H1 (cell line): Measurements from ENCODE around the gene C16orf95. TPM values are rescaled to one million over a fixed set of nuclear protein-coding genes. Genes with fewer than 3 reads are reported as not detected.

ENCODE experiments used
- BRCA1 ChIP-seq: IDR thresholded peaks from 2 replicates; pipeline ENCODE4 v1.6.1; 2012; ENCODE audit warnings: low read depth, low read length, improper control_type of control experiment
- CBX8 ChIP-seq: fragments of 300-800, 300-1000 bp; sonication (generic); IDR thresholded peaks from 2 replicates; pipeline ENCODE4 v1.7.1; 2016; ENCODE audit warnings: low read depth, low read length, borderline replicate concordance
- EGR1 ChIP-seq: IDR thresholded peaks from 2 replicates; pipeline ENCODE4 v1.6.1; 2011; ENCODE audit warnings: low read depth, low read length, borderline replicate concordance
- EP300 ChIP-seq, 2 experiments: IDR thresholded peaks; 1 replicate in 1 of 2; 2 replicates in 1 of 2; pipeline ENCODE4 v1.6.1; 2011 to 2012; ENCODE audit warnings: low read depth in 2 of 2, low read length in 2 of 2, mild to moderate bottlenecking in 2 of 2, borderline replicate concordance in 1 of 2, inconsistent platforms in 1 of 2, moderate library complexity in 1 of 2
- GABPA ChIP-seq: IDR thresholded peaks from 2 replicates; pipeline ENCODE4 v1.6.1; 2011; ENCODE audit warnings: mild to moderate bottlenecking, low read length, moderate library complexity, borderline replicate concordance; ENCODE audit not compliant: insufficient read depth
- MAX ChIP-seq: IDR thresholded peaks from 2 replicates; pipeline ENCODE4 v1.6.1; 2012; ENCODE audit warnings: inconsistent platforms
- NRF1 ChIP-seq: IDR thresholded peaks from 2 replicates; pipeline ENCODE4 v1.6.1; 2011; ENCODE audit warnings: mild to moderate bottlenecking, low read depth, low read length, improper control_type of control experiment
- RFX5 ChIP-seq: IDR thresholded peaks from 2 replicates; pipeline ENCODE4 v1.6.1; 2011; ENCODE audit warnings: low read depth, low read length, improper control_type of control experiment, borderline replicate concordance
- SIRT6 ChIP-seq: IDR thresholded peaks from one replicate; pipeline ENCODE4 v1.7.1; 2012; ENCODE audit warnings: low read length, inconsistent platforms
- TEAD4 ChIP-seq: IDR thresholded peaks from 2 replicates; pipeline ENCODE4 v1.6.1; 2012; ENCODE audit warnings: low read depth, low read length, inconsistent platforms, mixed read lengths
- polyA plus RNA-seq, 7 experiments: library from polyadenylated mRNA; depleted of rRNA in 3 of 7; stranded (reverse) in 5 of 7; unstranded in 2 of 7; fragments of >200 nt in 5 of 7; fragments of 200-250 nt in 2 of 7; gene quantifications; 1 replicate in 5 of 7; 2 replicates in 1 of 7; 4 replicates in 1 of 7; pipeline versions ENCODE4 v1.2.1 to v1.2.3, GENCODE V29; 2011 to 2013; ENCODE audit warnings: missing spikeins in 2 of 7, mixed read lengths in 2 of 7
- total RNA-seq: library from RNA; stranded (reverse); fragmentation: NEBNext Ultra II Directional; extraction: Animal tissue kit (Norgen Biotek cat#: 25700); gene quantifications from 2 replicates; pipeline ENCODE4 v1.2.1, GENCODE V29; 2021
- TF ChIP-seq, protein P1 (sequence below): fragments of 300-600 bp; sonication (generic); IDR thresholded peaks from 2 replicates; pipeline ENCODE4 v1.7.1; 2012; ENCODE audit warnings: low read length, moderate library complexity, mild to moderate bottlenecking, inconsistent platforms; ENCODE audit not compliant: insufficient replicate concordance

Gene C16orf95
- total and polyA plus RNA-seq, 2 of the 8 experiments (the other 6 are each of a cell fraction or from before 2014, with no cell fraction given) = 5.0 to 5.4 TPM

- TF ChIP-seq, protein P1, sequence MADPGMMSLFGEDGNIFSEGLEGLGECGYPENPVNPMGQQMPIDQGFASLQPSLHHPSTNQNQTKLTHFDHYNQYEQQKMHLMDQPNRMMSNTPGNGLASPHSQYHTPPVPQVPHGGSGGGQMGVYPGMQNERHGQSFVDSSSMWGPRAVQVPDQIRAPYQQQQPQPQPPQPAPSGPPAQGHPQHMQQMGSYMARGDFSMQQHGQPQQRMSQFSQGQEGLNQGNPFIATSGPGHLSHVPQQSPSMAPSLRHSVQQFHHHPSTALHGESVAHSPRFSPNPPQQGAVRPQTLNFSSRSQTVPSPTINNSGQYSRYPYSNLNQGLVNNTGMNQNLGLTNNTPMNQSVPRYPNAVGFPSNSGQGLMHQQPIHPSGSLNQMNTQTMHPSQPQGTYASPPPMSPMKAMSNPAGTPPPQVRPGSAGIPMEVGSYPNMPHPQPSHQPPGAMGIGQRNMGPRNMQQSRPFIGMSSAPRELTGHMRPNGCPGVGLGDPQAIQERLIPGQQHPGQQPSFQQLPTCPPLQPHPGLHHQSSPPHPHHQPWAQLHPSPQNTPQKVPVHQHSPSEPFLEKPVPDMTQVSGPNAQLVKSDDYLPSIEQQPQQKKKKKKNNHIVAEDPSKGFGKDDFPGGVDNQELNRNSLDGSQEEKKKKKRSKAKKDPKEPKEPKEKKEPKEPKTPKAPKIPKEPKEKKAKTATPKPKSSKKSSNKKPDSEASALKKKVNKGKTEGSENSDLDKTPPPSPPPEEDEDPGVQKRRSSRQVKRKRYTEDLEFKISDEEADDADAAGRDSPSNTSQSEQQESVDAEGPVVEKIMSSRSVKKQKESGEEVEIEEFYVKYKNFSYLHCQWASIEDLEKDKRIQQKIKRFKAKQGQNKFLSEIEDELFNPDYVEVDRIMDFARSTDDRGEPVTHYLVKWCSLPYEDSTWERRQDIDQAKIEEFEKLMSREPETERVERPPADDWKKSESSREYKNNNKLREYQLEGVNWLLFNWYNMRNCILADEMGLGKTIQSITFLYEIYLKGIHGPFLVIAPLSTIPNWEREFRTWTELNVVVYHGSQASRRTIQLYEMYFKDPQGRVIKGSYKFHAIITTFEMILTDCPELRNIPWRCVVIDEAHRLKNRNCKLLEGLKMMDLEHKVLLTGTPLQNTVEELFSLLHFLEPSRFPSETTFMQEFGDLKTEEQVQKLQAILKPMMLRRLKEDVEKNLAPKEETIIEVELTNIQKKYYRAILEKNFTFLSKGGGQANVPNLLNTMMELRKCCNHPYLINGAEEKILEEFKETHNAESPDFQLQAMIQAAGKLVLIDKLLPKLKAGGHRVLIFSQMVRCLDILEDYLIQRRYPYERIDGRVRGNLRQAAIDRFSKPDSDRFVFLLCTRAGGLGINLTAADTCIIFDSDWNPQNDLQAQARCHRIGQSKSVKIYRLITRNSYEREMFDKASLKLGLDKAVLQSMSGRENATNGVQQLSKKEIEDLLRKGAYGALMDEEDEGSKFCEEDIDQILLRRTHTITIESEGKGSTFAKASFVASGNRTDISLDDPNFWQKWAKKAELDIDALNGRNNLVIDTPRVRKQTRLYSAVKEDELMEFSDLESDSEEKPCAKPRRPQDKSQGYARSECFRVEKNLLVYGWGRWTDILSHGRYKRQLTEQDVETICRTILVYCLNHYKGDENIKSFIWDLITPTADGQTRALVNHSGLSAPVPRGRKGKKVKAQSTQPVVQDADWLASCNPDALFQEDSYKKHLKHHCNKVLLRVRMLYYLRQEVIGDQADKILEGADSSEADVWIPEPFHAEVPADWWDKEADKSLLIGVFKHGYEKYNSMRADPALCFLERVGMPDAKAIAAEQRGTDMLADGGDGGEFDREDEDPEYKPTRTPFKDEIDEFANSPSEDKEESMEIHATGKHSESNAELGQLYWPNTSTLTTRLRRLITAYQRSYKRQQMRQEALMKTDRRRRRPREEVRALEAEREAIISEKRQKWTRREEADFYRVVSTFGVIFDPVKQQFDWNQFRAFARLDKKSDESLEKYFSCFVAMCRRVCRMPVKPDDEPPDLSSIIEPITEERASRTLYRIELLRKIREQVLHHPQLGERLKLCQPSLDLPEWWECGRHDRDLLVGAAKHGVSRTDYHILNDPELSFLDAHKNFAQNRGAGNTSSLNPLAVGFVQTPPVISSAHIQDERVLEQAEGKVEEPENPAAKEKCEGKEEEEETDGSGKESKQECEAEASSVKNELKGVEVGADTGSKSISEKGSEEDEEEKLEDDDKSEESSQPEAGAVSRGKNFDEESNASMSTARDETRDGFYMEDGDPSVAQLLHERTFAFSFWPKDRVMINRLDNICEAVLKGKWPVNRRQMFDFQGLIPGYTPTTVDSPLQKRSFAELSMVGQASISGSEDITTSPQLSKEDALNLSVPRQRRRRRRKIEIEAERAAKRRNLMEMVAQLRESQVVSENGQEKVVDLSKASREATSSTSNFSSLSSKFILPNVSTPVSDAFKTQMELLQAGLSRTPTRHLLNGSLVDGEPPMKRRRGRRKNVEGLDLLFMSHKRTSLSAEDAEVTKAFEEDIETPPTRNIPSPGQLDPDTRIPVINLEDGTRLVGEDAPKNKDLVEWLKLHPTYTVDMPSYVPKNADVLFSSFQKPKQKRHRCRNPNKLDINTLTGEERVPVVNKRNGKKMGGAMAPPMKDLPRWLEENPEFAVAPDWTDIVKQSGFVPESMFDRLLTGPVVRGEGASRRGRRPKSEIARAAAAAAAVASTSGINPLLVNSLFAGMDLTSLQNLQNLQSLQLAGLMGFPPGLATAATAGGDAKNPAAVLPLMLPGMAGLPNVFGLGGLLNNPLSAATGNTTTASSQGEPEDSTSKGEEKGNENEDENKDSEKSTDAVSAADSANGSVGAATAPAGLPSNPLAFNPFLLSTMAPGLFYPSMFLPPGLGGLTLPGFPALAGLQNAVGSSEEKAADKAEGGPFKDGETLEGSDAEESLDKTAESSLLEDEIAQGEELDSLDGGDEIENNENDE = no peak
- TF ChIP-seq BRCA1 (no peak), MAX (no peak), TEAD4 (no peak), RFX5 (no peak), SIRT6 (no peak), EGR1 (no peak), NRF1 (no peak), CBX8 (no peak), EP300 (IDR thresholded peaks at IDR 0.05; ENCODE audit: borderline replicate concordance in 1 of 2, low read depth in 2 of 2, low read length in 2 of 2) (no peak), GABPA (no peak)
Measured at GRCh38 chr16:87288753-87289362, 28.3 kb downstream of the C16orf95 start (continued).
